GM12873 (cell line): Measurements from ENCODE around the gene TBC1D9B.

Experiments used
- TF ChIP-seq, protein P1 (sequence below): IDR thresholded peaks from 2 replicates; pipeline ENCODE4 v1.5.1; 2012; ENCODE audit warnings: low read depth, mild to moderate bottlenecking, moderate library complexity, low read length, control low read depth; ENCODE audit not compliant: insufficient read depth; ENCODE audit errors: missing control alignments

The TBC1D9B gene

DNA sequence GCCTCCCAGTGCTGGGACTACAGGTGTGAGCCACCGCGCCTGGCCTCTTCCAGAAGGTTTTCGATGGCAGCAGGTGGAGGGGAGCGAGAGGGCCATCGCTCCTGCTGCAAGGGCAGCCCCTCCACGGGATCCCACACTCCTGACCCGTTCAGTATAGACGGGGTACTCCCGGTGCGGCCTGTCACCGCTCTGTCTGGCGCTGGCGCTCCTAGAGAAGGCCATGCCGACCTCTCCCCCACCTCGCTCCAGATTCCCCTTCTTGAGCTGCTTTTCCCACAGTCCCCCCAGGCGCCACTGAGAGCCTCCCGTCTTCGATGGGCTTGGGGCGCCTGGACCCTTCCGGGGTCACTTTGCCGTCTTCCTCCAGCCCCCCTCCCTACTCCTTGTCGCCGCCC is 91.3 kb downstream of the TBC1D9B start:
- TF ChIP-seq, protein P1, sequence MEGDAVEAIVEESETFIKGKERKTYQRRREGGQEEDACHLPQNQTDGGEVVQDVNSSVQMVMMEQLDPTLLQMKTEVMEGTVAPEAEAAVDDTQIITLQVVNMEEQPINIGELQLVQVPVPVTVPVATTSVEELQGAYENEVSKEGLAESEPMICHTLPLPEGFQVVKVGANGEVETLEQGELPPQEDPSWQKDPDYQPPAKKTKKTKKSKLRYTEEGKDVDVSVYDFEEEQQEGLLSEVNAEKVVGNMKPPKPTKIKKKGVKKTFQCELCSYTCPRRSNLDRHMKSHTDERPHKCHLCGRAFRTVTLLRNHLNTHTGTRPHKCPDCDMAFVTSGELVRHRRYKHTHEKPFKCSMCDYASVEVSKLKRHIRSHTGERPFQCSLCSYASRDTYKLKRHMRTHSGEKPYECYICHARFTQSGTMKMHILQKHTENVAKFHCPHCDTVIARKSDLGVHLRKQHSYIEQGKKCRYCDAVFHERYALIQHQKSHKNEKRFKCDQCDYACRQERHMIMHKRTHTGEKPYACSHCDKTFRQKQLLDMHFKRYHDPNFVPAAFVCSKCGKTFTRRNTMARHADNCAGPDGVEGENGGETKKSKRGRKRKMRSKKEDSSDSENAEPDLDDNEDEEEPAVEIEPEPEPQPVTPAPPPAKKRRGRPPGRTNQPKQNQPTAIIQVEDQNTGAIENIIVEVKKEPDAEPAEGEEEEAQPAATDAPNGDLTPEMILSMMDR, result no peak

DNA sequence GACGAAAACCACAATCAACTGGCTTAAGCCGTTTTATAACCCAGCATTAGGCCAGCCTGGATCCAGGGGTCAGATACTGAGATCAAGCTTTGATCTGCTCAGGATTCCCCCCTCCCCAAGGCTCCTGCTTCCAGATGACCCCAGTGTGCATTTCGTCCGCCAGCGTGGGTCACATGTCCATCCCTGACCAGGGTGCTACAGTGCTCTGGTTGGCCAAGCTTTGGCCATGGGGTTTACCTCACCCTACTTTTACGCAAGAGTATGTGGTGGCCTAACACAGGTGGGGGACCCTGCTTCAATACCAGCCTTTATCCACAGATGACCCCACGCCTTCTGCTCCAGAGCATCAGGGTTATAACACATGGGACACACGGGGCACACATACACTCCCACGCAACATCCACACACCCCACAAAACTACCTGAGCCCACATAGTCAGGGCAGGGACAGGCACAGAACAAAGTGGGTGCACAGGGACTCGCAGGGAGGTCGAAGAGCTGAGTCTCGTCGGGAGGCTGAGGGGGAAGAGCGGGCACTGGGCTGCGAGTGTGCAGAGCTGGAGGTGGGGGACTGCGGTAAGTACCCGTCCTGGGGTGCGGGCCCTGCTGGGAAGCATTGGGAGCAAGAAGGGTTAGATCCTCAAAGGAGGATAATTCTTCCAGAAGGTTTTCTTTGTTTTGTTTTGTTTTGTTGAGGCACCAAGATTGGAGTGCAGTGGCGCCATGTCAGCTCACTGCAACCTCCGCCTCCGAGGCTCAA is 92.0 kb downstream of the TBC1D9B start:
- TF ChIP-seq, protein P1, result no peak

DNA sequence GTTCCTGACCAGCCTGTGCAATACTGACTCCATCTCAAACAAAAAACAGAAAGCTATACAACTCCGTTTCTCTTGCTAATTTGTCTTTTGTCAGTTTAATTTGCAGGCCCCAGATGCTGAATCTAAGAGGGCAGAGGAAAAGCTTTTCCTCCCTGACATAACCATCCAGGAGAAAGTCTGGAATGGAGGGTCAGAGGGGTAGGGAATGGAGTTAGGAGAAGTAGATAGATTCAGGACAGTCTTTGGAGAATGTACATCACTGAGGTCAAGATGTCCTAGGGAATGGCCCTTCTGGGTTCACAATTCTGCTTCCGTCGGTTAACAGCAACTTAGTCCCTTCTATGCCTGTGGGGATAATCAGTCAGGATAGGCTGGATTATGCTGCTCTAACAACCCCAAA is 93.6 kb downstream of the TBC1D9B start:
- TF ChIP-seq, protein P1, result no peak

DNA sequence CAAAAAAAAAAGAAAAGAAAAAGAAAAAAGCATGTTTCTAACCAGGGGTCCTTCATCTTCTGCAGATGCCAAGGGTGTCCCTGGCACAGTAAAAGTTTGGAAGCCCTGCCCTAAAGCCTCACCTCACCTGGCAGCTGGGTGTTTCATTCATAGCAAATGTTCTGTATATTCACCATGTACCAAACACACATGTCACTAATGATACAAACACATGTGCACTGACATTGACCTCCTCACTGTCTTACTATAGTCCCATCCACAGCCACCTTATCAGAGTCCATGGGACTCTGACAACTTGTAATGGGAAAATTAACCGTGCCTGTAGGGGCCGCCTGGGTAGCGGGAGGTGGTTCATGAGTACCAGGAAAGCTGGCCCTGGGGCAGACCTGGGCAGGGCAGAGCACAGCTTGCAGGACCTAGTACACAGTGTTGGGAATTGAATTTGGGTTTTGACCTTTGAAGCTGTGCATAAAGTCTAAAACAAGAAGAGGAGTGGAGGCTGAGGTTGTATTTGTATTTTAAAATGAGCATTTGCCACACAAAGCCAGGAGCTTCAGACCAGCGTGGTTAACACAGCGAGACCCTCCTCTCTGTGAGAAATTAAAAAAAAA is 94.6 kb downstream of the TBC1D9B start:
- TF ChIP-seq, protein P1, result no peak

DNA sequence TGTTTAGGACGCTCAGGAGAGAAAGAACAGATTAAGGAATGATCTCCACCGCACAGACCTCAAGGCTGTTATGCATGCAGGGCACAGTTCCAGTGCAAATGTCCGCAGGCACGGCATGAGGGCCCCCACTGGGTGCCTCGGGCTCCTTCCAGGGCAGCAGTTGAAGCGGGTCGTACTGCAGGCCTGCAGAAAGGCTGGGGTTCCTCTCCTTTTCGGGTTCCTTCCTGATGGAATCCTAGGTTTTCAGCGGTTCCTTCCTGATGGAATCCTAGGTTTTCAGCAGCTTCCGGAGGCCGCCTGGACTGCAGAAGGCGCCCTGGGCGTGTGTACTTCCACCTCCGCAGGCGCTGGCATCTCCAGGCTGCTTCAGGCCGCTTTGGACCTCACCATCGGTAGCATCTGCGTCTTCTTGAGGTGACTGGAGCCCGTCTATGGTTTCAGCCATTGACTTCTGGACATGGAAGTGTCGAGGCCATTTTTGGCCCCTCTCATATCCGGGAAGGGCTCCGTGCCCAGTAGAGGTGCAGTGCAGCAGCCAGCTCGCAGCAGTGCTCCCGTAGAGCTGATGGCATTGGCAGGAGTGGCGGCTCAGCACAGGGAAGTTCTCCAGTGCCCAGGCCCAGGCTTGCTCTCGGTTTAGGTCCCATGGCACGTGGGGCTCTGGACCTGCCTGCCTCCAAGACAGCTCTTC is 95.4 kb downstream of the TBC1D9B start:
- TF ChIP-seq, protein P1, result no peak
